Right atrium auricular region (tissue), 2 donors: ENCODE measurements around the gene LUC7L. TPM values are rescaled to one million over a fixed set of nuclear protein-coding genes. Genes with fewer than 3 reads are reported as not detected.

Experiments
- DNase-seq: peaks from one replicate; pipeline ENCODE4 v3.0.0-alpha.2; 2019; ENCODE audit warnings: low spot score
- H3K27ac ChIP-seq, 2 donors: fragments of 200-600 bp; sonication (generic); 1 replicate in 1 of 2; 2 replicates in 1 of 2; pipeline ENCODE4 v1.5.1; 2016 to 2019
- H3K27me3 ChIP-seq, 2 donors: fragments of 200-600 bp; sonication (generic); one replicate each; pipeline versions ENCODE4 v1.5.1 to v1.6.0; 2017 to 2019
- H3K36me3 ChIP-seq: fragments of 200-600 bp; sonication (generic); one replicate; pipeline ENCODE4 v1.5.1; 2016
- H3K4me1 ChIP-seq, 2 donors: fragments of 200-600 bp; sonication (generic); one replicate each; pipeline versions ENCODE4 v1.5.1 to v1.6.0; 2017 to 2019
- H3K4me3 ChIP-seq, 2 donors: fragments of 200-600 bp; sonication (generic); 1 replicate in 1 of 2; 2 replicates in 1 of 2; pipeline ENCODE4 v1.5.1; 2017 to 2019; ENCODE audit warnings: mild to moderate bottlenecking in 1 of 2, moderate library complexity in 1 of 2
- H3K9me3 ChIP-seq, 2 donors: fragments of 200-600 bp; sonication (generic); one replicate each; pipeline ENCODE4 v1.5.1; 2019
- CTCF ChIP-seq, 2 donors: fragments of 200-600 bp; sonication (generic); IDR thresholded peaks; one replicate each; pipeline ENCODE4 v1.5.1; 2019; ENCODE audit warnings: antibody characterized with exemption in 2 of 2
- total RNA-seq, 2 donors: library from RNA; depleted of rRNA; stranded (reverse); fragments of >200 nt; gene quantifications; one replicate each; pipeline ENCODE4 v1.1.0, GENCODE V29; 2016

The LUC7L gene
- total RNA-seq, 2 donors from 2014 or later = 18.3 to 20.2 TPM

- Histone ChIP-seq H3K36me3 (peaks cover 86% of the 10 kb centered on the region), H3K27ac (no peak overlapping the region), H3K4me3 (no peak overlapping the region), H3K4me1 (no peaks in the 10 kb centered on the region), H3K27me3 (no peaks in the 10 kb centered on the region), H3K9me3 (no peaks in the 10 kb centered on the region)
- DNase-seq = no peak
- no peak for TF ChIP-seq CTCF (IDR thresholded peaks at IDR 0.05)
These were observed 26.0 kb downstream of the LUC7L start for GRCh38 chr16:203246-203645.

GRCh38 chr16:200388-200787 is 28.9 kb downstream of the LUC7L start:
- DNase-seq = no peak

GRCh38 chr16:194516-194915 is 34.7 kb downstream of the LUC7L start:
- Histone ChIP-seq H3K4me3 (no peak overlapping the region), H3K36me3 (peaks cover 99% of the 10 kb centered on the region), H3K27ac (no peak overlapping the region), H3K27me3 (no peaks in the 10 kb centered on the region), H3K4me1 (no peaks in the 10 kb centered on the region), H3K9me3 (no peaks in the 10 kb centered on the region)
- no peak for DNase-seq
- TF ChIP-seq CTCF (IDR thresholded peaks at IDR 0.05) = no peak

More at GRCh38 chr16:200388-200787, 28.9 kb downstream of the LUC7L start:
- Histone ChIP-seq H3K9me3 (no peaks in the 10 kb centered on the region), H3K27me3 (no peaks in the 10 kb centered on the region), H3K4me3 (no peak overlapping the region), H3K4me1 (no peaks in the 10 kb centered on the region), H3K36me3 (peaks cover 85% of the 10 kb centered on the region), H3K27ac (no peak overlapping the region)
- TF ChIP-seq CTCF (IDR thresholded peaks at IDR 0.05) = no peak

GRCh38 chr16:193441-193840 is 35.8 kb downstream of the LUC7L start:
- Histone ChIP-seq H3K9me3 (no peaks in the 10 kb centered on the region), H3K27ac (no peak overlapping the region), H3K36me3 (peaks cover 99% of the 10 kb centered on the region), H3K27me3 (no peaks in the 10 kb centered on the region), H3K4me3 (no peak overlapping the region), H3K4me1 (no peaks in the 10 kb centered on the region)
- DNase-seq = no peak
- no peak for TF ChIP-seq CTCF (IDR thresholded peaks at IDR 0.05)

GRCh38 chr16:192686-193085 is 36.6 kb downstream of the LUC7L start:
- DNase-seq = no peak
- H3K4me3 ChIP-seq = no peak overlapping the region
- H3K27me3 ChIP-seq = no peaks in the 10 kb centered on the region
- no peaks in the 10 kb centered on the region for H3K4me1 ChIP-seq
- H3K36me3 ChIP-seq = peaks cover 98% of the 10 kb centered on the region
- no peak for TF ChIP-seq CTCF (IDR thresholded peaks at IDR 0.05)
- no peak overlapping the region for H3K27ac ChIP-seq
- no peaks in the 10 kb centered on the region for H3K9me3 ChIP-seq

GRCh38 chr16:191831-192230 is 37.4 kb downstream of the LUC7L start:
- no peak for TF ChIP-seq CTCF (IDR thresholded peaks at IDR 0.05)
- H3K27ac ChIP-seq = no peak overlapping the region
- peaks cover 95% of the 10 kb centered on the region for H3K36me3 ChIP-seq
- H3K9me3 ChIP-seq = no peaks in the 10 kb centered on the region
- no peak overlapping the region for H3K4me3 ChIP-seq
- no peaks in the 10 kb centered on the region for H3K27me3 ChIP-seq
- no peak for DNase-seq
- no peaks in the 10 kb centered on the region for H3K4me1 ChIP-seq
